Measurements from ENCODE around the gene HPD.

Gene HPD

DNA sequence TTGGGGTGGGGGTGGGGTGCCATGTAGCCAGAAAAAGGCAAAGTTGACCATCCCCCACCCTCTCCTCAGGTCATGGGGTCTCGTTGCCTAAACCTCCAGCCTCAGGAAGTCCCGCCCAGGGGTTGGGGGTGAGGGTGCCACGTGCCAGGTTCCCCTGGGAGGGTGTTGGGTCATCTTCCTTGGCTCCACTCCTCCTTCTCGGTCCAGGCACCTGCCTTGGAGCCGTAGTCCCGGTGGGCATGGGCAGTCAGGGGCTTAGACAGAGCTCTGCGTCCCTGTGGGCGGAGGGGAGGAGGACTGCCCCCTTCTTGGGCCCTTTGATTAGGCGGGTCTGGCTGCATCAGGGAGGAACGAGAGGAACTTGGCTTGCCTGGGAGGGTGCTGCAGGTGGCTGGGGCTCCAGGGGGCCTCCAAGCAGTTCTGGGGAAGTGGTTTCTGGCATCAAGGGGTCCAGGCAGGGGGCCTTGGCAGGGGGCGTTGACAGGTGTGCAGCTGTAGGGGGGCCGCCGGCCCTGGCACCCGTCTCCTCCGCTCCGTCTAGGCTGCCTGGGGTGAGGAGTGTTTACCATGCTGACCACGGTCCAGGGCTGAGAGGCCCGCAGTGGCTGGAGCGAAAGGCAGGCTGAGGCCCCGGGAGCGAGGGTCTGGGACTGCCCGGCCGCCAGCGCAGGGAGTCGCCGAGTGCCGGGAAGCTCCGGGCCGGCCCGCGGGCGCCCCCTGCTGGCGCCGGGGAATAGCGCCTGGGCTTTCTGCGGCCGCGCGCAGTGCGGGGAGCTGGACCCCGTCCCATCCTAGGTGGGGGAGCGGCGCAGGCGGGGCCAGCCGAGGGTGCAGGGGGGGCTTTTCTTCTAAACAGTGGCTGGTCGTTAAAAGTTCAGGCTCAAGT, 47.0 kb downstream of the HPD start:
- DNase-seq (ENCODE audit: low read depth, low spot score), result no peak

DNA sequence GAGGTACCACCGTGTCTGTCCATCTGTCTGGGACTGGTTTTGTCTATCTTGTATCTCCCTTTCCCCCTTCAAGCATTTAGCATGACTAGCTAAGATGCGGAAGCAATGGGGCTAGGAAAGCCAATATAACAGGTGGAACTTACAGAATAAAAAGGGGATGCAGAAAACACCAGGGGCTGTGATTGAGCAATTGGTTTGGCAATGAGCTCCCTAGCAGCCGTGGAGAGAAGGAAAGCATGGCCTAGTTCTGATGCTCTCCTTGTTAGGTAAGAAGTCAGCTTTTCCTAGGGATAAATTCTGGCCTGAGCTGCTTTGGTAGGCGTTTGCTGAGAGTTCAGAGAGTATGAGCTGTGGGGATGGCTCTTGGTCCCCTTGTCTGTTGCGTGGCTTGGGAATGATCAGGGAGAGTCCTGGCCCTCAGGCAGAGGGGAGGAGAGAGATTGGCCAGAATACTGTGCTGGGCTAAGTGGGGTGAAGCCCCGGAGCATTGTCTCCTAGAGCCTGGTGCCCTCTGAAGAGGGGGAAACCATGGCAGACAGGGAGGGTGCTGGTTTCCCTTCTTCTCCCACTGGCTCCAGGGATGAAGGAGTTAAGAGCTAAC, 47.7 kb downstream of the HPD start:
- DNase-seq (ENCODE audit: low read depth, low spot score), result no peak

DNA sequence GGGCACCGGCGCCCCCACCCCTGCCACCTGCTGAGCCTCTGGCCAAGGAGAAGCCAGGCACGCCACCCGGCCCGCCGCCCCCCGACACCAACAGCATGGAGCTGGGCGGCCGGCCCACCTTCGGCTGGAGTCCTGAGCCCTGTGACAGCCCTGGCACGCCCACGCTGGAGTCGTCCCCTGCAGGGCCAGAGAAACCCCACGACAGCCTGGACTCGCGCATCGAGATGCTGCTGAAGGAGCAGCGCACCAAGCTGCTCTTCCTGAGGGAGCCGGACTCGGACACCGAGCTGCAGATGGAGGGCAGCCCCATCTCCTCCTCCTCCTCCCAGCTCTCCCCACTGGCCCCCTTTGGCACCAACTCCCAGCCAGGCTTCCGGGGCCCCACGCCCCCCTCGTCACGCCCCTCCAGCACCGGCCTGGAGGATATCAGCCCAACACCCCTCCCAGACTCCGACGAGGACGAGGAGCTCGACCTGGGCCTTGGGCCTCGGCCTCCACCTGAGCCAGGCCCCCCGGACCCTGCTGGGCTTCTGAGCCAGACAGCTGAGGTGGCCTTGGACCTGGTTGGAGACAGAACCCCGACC, 48.3 kb downstream of the HPD start:
- no peak for DNase-seq (ENCODE audit: low read depth, low spot score)

DNA sequence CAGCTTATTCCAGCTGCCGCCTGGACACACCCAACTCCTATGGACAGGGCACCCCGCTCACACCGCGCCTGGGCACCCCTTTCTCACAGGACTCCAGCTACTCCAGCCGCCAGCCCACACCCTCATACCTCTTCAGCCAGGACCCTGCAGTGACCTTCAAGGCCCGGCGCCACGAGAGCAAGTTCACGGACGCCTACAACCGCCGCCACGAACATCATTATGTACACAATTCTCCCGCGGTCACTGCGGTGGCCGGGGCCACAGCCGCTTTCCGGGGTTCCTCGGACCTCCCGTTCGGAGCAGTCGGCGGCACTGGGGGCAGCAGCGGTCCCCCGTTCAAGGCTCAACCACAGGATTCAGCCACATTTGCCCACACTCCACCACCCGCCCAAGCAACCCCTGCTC, 48.9 kb downstream of the HPD start:
- DNase-seq (ENCODE audit: low read depth, low spot score), result no peak

DNA sequence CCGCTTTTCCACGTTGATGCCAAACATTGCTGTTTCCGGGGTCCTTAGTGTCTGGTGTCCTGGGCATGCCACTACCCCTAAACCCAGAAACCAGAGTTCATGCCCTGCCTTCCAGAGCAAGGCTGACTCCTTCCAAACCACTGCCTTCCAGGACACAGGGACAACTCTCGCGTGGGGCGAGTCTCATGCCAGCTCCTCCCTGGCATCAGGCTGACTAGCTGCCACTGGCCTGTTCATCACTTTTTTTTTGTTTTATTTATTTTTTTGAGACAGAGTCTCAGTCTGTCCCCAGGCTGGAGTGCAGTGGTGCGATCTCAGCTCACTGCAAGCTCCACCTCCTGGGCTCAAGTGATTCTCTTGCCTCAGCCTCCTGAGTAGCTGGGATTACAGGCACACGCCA, 50.0 kb downstream of the HPD start:
- DNase-seq (ENCODE audit: low read depth, low spot score), result no peak

DNA sequence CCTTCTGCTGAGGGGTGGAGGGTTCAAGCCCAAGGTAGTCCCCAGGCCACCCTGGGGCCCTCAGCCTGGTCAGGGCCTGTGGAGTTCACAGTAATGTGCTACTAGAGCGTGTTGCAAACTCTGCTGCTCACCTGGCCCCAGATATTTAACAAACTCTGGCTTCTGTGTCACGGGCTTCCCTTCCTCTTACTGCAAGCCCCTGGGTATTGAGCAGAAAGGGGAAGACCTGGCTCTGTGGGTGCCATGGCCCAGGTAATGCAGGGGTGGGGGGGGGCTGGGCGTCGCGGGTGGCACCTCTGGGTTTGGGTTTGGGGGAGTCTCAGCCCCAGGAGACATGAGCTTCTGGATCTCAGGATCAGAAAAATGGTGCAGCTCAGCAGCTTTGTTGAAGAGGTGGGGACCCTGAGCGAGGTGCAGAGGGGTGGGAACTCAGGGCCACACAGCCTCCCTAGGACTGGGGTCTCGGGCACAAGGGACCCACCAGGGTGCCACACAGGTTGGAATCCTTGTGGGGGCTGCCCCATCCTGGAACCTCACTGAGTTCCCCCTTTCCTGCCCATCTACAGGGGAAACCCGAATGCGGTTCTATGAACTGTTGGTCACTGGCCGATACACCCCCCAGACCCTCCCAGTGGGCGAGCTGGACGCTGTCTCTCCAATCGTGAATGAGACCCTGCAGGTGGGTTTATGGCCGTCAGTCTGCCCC, 50.9 kb downstream of the HPD start:
- DNase-seq (ENCODE audit: low read depth, low spot score), result no peak

DNA sequence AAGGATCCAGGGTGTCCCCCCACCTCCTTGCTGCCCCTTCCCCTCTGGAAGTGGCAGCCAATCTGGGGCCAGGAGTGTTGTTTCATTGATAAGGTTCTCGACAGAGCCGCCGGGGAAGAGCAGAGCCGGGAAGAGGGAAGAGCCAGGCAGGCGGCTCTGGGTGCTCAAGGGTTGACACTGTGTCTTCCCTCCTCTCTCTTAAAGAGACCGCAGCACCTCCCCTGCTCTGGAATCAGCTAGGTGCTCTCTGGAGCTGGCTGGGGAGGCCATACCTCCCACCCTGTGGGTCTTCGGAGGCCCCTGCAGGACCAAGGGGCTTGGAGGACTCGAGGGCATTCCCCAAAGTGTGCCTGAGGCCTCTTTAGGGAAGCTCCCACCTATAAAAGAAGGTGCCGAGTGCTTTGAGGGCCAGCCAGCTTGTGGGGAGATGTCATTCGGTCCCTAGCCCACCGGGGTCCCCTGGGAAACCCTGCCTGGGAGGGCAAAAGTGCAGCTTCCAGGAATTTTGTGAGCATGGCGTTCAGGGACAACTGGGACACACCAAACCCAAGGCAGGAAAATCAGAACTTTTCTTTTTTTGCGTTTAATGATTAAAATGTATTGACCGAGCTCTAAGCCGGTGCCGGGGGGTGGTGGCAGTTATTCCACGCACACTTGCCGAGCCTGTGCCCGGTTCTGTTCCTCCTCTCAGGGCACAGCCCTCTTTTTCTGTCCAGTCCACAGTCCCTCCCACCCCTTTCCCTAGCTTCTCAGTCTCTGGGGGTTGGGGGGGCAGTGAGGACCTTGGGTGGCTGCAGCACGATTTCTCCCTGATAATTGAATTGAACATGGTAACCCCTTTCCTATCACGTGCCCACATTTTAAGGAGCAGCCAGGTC, 51.9 kb downstream of the HPD start:
- DNase-seq (ENCODE audit: low read depth, low spot score), result no peak

DNA sequence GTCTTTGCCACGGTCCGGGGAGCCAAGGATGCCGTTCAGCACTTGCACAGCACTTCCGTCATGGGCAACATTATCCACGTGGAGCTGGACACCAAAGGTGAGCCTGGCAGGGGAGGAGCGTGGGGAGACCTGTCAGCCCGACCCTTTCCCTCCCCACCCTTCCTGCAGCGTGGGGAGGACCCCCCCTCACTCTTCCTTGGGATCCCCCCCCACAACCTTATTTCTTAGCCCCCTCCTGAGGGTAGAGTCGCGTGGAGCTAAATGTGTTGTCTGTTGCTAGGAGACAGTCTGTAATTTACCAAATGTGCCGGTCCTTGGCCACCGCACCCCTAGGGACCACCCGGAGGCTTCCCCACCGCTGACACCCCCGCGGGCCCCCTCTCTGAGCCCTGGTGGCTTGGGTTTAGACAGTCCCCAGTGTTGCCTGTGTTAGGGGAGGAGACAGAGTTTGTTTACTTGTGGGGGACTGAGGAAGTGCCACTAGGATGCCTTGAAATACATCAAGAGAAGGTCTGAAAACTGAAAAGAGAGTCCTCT, 52.6 kb downstream of the HPD start:
- DNase-seq (ENCODE audit: low read depth, low spot score), result no peak

DNA sequence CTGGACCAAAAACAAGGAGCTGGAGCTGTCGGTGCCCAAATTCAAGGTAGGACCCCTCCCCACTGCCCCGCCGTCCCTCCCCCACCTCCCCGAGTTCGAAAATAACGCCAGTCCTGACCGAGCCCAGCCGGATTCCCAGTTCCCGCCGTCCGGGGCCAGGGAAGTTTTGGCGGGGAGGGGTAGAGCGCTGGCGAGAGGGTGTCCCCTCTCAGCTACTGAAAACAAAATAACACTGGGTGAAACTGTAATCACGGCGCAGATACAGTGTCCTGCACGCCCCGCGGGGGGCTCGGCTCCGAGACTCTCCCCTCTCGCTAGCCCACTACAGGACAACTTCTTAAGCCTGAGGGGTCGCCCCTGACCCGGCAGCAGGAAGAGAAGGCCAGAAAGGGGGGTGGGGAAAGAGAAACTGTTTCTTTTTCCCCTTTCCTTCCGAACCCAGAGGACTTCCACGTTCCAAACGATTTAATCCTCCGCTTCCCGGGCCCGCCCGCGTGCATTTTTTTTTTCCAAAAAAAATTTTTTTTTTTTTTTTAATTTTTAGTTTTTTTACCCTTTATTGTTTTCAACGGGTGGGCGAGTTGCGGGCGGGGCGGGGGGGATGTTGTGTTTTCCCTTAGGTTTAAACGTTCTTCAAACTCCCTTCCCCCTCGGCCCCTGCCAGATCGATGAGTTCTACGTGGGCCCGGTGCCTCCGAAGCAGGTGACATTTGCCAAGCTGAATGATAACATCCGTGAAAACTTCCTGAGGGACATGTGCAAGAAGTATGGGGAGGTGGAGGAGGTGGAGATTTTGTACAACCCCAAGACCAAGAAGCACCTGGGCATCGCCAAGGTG, 53.3 kb downstream of the HPD start:
- DNase-seq (ENCODE audit: low read depth, low spot score), result no peak

DNA sequence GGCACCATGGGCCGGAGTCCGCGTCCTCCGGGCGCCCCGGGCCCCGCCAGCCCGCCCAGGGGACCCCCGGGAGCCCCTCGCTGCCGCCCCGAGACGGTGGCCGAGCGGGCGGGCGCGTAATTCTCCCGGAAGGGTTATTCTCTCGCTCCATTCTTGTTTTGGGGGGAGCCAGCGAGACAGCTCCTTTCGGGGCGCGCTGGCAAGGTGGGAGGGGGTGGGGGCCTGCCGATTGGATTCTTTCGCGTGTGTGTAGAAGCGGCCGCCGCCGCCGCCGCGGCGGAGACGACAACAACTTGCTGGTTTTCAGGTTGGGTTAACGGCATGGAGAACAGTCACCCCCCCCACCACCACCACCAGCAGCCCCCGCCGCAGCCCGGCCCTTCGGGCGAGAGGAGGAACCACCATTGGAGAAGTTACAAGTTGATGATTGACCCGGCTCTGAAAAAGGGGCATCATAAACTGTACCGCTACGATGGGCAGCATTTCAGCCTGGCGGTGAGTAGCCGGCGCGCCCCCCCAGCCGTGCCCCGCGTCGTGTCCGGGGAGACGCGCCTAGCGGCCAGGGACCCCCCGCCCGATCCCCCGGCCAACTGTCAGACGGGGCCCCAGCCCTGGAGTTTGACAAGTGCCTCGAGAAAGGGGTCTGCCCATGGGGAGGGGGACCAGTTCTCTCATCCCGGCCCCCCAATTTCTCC, 54.1 kb downstream of the HPD start:
- DNase-seq (ENCODE audit: low read depth, low spot score), result no peak

DNA sequence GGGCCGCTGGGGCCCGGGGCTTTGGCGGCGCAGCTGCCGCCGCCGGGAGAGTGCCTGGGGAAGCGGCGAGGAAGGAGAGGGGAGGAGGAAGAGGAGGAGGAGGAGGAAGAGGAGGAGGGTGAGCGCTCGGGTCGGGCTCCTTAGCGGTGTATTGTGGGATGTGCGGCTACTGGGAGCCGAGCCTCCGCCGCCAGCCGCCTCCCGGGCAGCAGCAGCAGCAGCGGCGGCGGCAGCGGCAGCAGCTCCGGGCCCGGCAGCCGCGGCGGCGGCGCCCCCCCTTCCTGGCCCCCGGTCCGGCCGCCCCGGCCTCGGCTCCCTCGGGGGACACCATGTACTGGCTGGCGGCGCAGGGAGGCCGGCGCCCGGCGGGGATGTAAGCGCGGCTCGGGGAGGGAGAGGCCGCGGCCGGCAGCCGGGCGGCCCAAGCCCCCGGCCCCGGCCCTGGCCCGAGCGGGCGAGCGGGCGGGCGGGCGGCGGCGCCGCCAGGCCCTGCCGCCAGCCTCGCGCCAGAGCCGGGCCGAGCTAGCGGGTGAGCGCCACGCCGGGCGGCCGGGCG, 54.7 kb downstream of the HPD start, which contains the start of gene SETD1B:
SETD1B (plus strand) TSS at position 149 of the 556 bp plus-strand sequence. CDS start 729 bp downstream, outside the sequence.
- DNase-seq (ENCODE audit: low read depth, low spot score), result no peak

DNA sequence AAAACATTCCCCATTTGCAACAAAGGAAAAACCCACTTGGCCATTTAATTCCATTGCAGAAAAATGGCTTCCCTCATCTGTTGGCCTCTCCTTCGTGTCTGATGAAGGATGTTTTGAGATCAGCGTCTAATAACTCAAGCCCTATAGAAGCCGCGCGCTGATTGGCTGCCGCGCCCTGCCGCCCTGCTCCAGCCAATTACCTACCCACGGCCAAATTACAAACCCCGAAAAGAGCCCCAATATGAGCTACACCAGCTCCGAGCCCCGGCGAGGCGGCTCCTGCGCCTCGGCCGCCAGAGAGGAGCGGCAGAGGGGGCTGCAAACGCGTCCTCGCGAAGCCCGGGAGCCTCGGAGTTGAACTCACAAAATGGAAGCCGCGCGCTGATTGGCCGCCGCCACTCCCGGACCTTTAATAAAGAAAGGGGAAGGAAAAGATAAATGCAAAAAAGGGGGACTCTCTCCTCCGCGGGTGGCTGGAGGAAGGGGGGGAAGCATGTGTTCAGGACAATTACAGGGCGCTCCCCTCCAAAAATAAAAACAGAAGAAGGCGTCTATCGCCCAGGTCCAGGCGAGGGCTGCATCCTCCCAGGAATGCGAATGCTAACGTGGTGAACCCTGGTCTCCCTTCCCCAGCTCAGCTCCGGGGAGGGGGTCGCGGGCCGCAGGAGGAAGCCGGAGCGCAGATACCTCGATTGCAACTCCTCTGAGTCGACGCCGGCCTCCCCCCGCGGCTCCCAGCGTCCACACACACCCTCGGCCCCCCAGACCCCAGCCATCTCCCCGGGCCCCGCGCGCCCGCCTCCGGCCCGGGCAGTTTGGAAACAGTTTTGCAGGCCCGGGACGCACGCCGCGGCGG, 55.6 kb downstream of the HPD start:
- peak; percentile 83 for DNase-seq (ENCODE audit: low read depth, low spot score)

DNA sequence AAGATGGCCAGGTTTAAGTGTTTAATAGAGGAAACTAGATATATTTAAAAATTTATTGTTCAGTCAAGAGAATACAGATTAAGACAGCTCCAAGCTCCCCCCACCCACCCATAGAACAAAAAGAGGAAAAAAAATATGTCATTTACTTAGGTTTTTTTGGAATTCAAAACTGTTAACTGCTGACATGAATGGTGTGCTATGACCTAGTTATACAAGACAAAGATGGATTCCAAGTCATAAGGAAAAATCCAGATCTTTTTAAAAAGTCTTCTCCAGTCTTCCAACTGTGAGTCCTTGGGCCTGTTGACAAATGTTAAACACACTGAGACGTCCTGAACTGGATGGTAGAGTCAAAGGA, 56.2 kb downstream of the HPD start:
- DNase-seq (ENCODE audit: low read depth, low spot score), result no peak

DNA sequence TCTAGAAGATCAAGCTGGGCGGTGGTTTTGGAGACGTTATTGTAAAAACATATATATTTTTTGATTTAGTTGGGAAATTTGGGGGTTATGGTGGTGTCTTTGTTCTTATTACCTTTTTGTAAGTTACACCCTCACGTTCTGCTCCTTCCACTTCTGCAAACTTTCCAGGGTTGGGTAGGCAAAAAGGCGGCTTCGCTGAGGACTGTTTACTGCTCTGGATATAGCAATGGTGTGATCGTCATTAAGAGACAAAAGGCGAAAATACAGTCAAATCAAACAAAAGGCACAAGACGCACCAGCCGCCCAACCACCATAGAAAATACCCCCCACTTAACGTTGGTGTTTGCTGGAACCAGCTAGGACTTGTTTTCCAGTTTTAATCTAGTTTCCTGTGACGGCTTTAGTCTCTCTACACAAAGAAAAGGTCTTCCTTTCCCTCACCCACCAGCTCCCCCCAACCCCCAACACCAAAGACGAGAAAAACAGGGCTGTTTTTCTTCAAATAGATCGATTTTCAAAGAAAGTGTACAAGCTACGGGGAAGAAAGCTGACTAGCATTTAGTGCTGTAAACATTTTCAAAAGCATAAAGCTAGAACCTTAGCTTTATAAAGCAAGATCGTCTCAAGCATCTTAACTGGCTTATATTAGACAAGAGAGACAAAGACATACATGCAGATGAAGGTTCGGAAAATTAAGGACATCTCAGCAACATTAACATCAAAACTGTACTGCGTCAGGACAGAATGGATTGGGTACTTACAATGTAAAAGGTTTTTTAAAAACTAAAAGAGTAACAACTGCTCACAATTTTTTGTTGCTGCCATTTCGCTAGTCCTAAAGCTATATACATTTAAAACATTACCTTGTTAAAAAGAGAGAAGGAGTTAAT, 56.8 kb downstream of the HPD start:
- DNase-seq (ENCODE audit: low read depth, low spot score), result no peak

DNA sequence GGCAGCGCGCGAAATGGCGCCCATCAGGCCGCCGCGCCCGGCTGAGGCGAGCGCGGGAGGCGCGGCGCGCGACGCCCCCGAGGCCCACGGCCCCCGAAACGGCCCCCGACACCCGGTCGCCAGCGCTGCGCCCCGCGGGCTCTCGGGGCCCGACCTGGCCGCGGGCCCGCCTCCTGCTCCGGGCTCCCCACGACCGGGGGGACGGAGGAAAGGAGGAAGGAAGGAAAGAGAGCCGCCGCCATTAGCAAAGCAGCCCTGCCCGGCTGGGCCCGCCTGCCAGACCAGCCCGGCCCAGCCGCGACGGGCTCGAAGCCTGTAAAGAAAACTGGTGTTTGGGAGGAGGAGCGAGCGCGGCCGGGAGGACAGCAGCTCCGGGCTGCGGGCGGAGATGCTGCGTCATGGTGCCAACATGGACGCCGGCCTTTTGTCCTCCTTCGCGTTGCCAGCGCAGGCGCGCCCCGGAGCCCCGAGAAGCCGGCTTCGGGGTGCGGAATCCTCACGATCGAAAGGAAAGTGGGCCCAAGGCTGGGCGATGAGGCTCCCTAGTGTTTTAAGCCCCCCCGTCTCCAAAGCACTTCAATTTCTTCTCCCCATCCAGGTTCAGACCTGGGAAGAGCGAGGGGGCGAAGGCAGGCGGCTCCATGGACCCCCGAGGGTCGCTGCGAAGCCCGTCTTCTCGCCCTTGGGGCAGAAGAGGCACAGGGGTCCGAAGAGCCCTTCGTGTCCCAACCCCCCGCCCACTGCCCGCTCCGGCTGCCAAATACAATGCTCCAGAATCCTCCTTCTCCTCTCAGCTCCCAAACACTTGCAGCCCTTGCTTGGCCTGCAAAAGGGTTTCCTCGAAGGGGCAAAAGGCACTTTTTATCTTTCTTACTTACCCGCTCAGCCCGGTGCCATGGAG, 57.7 kb downstream of the HPD start:
- DNase-seq (ENCODE audit: low read depth, low spot score), result no peak

Data from iPS DF 19.7 (cell line).